Measurements from ENCODE around the gene H6PD. TPM values are rescaled to one million over a fixed set of nuclear protein-coding genes. Genes with fewer than 3 reads are reported as not detected.

H6PD gene
- polyA plus RNA-seq, 1 donor (not counting 4 experiments of a cell fraction or from before 2014, with no cell fraction given), result 3.3 TPM

DNA sequence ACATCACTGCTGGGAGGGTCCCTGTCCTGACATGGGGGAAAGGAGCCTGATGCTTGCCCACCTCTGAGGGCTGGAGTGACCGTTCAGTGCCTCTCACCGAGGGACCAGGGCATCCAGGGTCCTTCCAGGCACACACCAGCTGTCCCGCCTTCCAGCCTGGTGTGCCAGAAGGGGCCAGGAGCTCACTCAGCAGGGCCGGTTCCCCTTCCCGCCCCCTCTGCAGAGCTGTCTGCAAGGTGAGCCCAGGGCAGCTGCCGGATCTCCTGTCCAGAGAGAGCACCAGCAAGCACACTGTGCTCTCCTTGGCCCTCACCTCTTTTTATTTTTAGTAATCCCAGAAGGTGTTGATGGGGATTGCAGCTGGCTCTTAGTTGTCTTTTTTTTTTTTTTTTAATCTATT lies 16.9 kb downstream of the H6PD start:
- Histone ChIP-seq H3K36me3 (ENCODE audit: control insufficient read depth in 2 of 2, extremely low read depth in 1 of 2, insufficient read depth in 2 of 2, low read length in 2 of 2) (no peaks in the 10 kb centered on the region), H3K27ac (ENCODE audit: control insufficient read depth, insufficient read depth, low read length) (no peak overlapping the region)
- no peak for FAIRE-seq

DNA sequence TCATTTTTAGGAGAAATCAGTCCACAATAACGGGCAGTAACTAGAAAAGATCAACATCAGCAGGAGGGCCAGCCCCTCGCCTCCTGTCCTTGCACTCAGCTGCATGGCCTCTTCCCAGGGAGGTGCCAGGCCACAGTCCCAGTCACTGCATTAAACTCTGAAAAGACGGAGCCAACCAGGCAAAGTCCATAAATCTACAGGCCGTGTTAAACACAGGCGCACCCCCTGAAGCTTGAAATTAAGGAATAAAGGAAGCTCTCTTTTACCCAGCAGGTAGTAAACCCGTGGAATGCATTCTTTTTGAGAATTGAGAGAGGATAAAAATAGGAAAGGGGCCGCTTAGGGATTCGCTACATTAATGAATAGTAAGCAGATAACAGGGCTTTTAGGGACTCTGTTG lies 18.4 kb downstream of the H6PD start:
- DNase-seq (ENCODE audit: low read depth, low spot score), result no peak
- peaks cover 7% of the 10 kb centered on the region for H3K4me1 ChIP-seq (ENCODE audit: control insufficient read depth, extremely low read depth, insufficient read depth, low read length)
- no peak for FAIRE-seq
- no peaks in the 10 kb centered on the region for H3K9me1 ChIP-seq (ENCODE audit: control insufficient read depth, extremely low read depth, insufficient read depth, low read length)
- no peaks in the 10 kb centered on the region for H3K36me3 ChIP-seq (ENCODE audit: control insufficient read depth in 2 of 2, extremely low read depth in 1 of 2, insufficient read depth in 2 of 2, low read length in 2 of 2)
- H2AFZ ChIP-seq (ENCODE audit: control insufficient read depth, low read length), result no peak overlapping the region
- no peak overlapping the region for H3K9ac ChIP-seq (ENCODE audit: control insufficient read depth, extremely low read depth, insufficient read depth, low read length)
- H3K9me3 ChIP-seq (ENCODE audit: control insufficient read depth, low read depth, low read length), result peaks cover under 1% of the 10 kb centered on the region
- dilution Hi-C loops (cut with MboI; ENCODE audit: extremely low pct_ligation_motif_present, low sequenced_read_pairs), result no loop called here
- H3K4me3 ChIP-seq (ENCODE audit: control insufficient read depth in 2 of 3, extremely low read depth in 1 of 3, insufficient read depth in 2 of 3, low read depth in 1 of 3, low read length in 3 of 3), result no peak overlapping the region
- H3K4me2 ChIP-seq (ENCODE audit: control insufficient read depth, extremely low read depth, insufficient read depth, low read depth, low read length), result no peak overlapping the region
- TF ChIP-seq EZH2 (IDR thresholded peaks at IDR 0.05; ENCODE audit: low read length), result no peak
- TF ChIP-seq, protein P1, sequence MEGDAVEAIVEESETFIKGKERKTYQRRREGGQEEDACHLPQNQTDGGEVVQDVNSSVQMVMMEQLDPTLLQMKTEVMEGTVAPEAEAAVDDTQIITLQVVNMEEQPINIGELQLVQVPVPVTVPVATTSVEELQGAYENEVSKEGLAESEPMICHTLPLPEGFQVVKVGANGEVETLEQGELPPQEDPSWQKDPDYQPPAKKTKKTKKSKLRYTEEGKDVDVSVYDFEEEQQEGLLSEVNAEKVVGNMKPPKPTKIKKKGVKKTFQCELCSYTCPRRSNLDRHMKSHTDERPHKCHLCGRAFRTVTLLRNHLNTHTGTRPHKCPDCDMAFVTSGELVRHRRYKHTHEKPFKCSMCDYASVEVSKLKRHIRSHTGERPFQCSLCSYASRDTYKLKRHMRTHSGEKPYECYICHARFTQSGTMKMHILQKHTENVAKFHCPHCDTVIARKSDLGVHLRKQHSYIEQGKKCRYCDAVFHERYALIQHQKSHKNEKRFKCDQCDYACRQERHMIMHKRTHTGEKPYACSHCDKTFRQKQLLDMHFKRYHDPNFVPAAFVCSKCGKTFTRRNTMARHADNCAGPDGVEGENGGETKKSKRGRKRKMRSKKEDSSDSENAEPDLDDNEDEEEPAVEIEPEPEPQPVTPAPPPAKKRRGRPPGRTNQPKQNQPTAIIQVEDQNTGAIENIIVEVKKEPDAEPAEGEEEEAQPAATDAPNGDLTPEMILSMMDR (optimal IDR thresholded peaks at IDR 0.05 in 1 of 3, IDR thresholded peaks at IDR 0.05 in 1 of 3, conservative IDR thresholded peaks at IDR 0.05 in 1 of 3; ENCODE audit: extremely low read depth in 1 of 3, insufficient read depth in 2 of 3, low read length in 3 of 3), result no peak
- peaks cover 6% of the 10 kb centered on the region for H3K27me3 ChIP-seq (ENCODE audit: control insufficient read depth, extremely low read depth, insufficient read depth, low read length)
- H3K79me2 ChIP-seq (ENCODE audit: control insufficient read depth, insufficient read depth, low read length), result no peaks in the 10 kb centered on the region
- H4K20me1 ChIP-seq (ENCODE audit: control insufficient read depth, extremely low read depth, insufficient read depth, low read length), result no peaks in the 10 kb centered on the region
- no peak overlapping the region for H3K27ac ChIP-seq (ENCODE audit: control insufficient read depth, insufficient read depth, low read length)

More for the DNA sequence above, 16.9 kb downstream of the H6PD start:
- Histone ChIP-seq H3K79me2 (ENCODE audit: control insufficient read depth, insufficient read depth, low read length) (no peaks in the 10 kb centered on the region), H3K4me2 (ENCODE audit: control insufficient read depth, extremely low read depth, insufficient read depth, low read depth, low read length) (no peak overlapping the region), H3K9me3 (ENCODE audit: control insufficient read depth, low read depth, low read length) (no peaks in the 10 kb centered on the region), H3K9ac (ENCODE audit: control insufficient read depth, extremely low read depth, insufficient read depth, low read length) (no peak overlapping the region), H3K9me1 (ENCODE audit: control insufficient read depth, extremely low read depth, insufficient read depth, low read length) (no peaks in the 10 kb centered on the region), H3K4me3 (ENCODE audit: control insufficient read depth in 2 of 3, extremely low read depth in 1 of 3, insufficient read depth in 2 of 3, low read depth in 1 of 3, low read length in 3 of 3) (no peak overlapping the region), H2AFZ (ENCODE audit: control insufficient read depth, low read length) (no peak overlapping the region), H3K27me3 (ENCODE audit: control insufficient read depth, extremely low read depth, insufficient read depth, low read length) (peaks cover 19% of the 10 kb centered on the region), H3K4me1 (ENCODE audit: control insufficient read depth, extremely low read depth, insufficient read depth, low read length) (peaks cover 15% of the 10 kb centered on the region), H4K20me1 (ENCODE audit: control insufficient read depth, extremely low read depth, insufficient read depth, low read length) (no peaks in the 10 kb centered on the region)
- TF ChIP-seq, protein P1 (optimal IDR thresholded peaks at IDR 0.05 in 1 of 3, IDR thresholded peaks at IDR 0.05 in 1 of 3, conservative IDR thresholded peaks at IDR 0.05 in 1 of 3; ENCODE audit: extremely low read depth in 1 of 3, insufficient read depth in 2 of 3, low read length in 3 of 3), result no peak
- TF ChIP-seq EZH2 (IDR thresholded peaks at IDR 0.05; ENCODE audit: low read length), result no peak
- DNase-seq (ENCODE audit: low read depth, low spot score), result no peak
- dilution Hi-C loops (cut with MboI; ENCODE audit: extremely low pct_ligation_motif_present, low sequenced_read_pairs), result no loop called here

Measured in keratinocyte (primary cell).